ENCODE data around the gene PTPRG.

PTPRG gene

DNA sequence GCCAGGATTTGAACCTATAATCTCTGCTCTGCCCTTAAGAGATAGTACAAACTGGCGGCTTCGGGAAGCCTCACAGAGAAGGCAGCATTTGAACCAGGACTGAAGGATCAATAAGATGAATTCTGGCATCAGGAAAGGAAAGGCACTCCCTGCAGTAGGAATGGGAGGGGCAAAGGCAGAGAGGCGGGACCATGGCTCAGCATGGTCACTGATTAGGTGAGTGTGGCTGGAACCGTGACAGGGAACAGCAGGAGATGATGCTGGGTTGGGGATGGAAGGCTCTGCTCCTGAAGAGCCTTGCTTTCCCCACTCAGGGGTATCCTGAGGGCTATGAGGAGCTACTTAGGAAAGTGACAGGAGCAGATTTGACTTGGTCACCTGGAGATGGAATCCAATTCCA lies 653.5 kb downstream of the PTPRG start:
- no peak overlapping the region for H3K27ac Mint-ChIP-seq
- no peaks in the 10 kb centered on the region for H3K36me3 Mint-ChIP-seq
- H3K27me3 Mint-ChIP-seq, result no peaks in the 10 kb centered on the region
- CTCF ChIA-PET, result no interaction called here
- H3K4me3 Mint-ChIP-seq, result no peak overlapping the region
- no peaks in the 10 kb centered on the region for H3K9me3 Mint-ChIP-seq
- DNase-seq, result no peak
- no peaks in the 10 kb centered on the region for H3K4me1 Mint-ChIP-seq

DNA sequence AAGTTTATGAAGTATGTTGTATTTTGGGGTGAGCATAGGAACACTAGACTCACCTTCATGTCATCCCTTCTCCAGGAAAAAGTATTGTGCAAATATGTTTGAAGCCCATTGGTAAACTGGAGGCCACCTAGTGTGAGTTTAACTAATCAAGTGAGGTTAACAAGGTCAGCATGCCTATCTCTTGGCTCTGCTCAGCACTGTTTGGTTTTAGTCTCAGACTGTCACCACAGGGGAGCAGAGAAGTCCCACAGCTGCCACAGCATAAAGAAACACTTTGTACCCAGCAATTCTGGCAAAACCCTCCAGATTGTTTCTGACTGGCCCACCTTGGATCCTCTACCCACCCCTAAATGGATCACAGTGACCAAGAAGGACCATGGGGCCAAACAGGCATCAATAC lies 659.2 kb downstream of the PTPRG start:
- no peaks in the 10 kb centered on the region for H3K9me3 Mint-ChIP-seq
- no peaks in the 10 kb centered on the region for H3K4me1 Mint-ChIP-seq
- DNase-seq, result no peak
- H3K4me3 Mint-ChIP-seq, result no peak overlapping the region
- CTCF ChIA-PET, result no interaction called here
- H3K27ac Mint-ChIP-seq, result no peak overlapping the region
- H3K27me3 Mint-ChIP-seq, result no peaks in the 10 kb centered on the region
- no peaks in the 10 kb centered on the region for H3K36me3 Mint-ChIP-seq

DNA sequence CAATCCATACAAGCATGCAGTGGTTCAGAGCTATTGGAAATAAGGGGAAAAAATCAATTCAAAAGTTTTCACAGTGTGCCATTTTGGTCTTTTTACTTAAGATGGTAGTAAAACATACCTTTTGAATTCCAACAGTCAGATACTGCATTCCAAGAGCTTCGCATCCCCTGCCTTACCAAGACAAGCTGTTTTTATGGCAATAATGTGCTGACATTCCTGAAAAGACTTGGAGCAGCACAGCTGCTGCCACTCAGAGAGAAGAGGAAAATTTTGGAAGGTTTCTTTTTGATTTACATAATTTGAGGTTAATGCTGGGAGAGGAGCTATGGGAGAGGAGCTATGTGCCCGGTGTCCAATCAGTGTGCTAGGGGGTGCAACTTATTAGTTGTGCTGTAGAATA lies 663.7 kb downstream of the PTPRG start:
- DNase-seq, result no peak

DNA sequence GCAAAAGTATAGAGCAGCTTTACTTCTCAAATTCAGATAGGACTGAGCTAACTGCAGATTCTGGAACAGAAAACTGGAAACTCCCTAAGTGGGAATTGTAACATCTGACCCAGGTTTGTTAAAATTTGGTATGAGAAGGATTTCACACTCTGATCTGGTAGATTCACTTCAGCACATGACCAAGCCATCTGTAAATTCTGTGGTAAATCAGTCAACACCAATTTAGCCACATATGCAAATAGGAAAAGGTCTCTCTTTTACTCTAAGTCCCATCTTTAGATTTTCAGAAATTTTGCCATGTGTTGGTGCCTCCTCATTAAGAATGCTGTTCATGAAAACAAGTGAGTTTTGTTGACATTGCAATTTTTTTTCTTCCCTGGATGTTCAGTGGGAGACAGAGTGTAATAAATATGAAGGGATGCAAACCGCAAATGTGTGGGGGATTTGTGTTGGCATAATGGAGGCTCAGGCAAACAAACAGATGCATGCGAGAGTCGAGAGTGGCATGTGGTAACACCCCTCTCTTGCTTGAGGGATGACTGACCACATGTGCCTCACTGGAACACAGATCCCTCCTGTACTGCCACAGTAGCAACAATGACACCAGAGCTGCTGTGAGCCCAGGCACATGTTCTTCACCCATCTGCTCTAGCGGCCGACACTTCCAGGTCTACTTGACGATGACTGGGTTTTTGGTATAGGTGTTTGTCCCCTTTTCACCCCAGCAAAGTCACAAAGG lies 665.4 kb downstream of the PTPRG start:
- H3K9me3 Mint-ChIP-seq, result no peaks in the 10 kb centered on the region
- no peak overlapping the region for H3K27ac Mint-ChIP-seq
- no peaks in the 10 kb centered on the region for H3K36me3 Mint-ChIP-seq
- DNase-seq, result no peak
- H3K4me3 Mint-ChIP-seq, result no peak overlapping the region
- CTCF ChIA-PET, result no interaction called here
- no peaks in the 10 kb centered on the region for H3K4me1 Mint-ChIP-seq
- H3K27me3 Mint-ChIP-seq, result no peaks in the 10 kb centered on the region

More for the DNA sequence above, 663.7 kb downstream of the PTPRG start:
- no peaks in the 10 kb centered on the region for H3K27me3 Mint-ChIP-seq
- no peaks in the 10 kb centered on the region for H3K36me3 Mint-ChIP-seq
- H3K4me3 Mint-ChIP-seq, result no peak overlapping the region
- CTCF ChIA-PET, result no interaction called here
- no peak overlapping the region for H3K27ac Mint-ChIP-seq
- no peaks in the 10 kb centered on the region for H3K9me3 Mint-ChIP-seq
- no peaks in the 10 kb centered on the region for H3K4me1 Mint-ChIP-seq

DNA sequence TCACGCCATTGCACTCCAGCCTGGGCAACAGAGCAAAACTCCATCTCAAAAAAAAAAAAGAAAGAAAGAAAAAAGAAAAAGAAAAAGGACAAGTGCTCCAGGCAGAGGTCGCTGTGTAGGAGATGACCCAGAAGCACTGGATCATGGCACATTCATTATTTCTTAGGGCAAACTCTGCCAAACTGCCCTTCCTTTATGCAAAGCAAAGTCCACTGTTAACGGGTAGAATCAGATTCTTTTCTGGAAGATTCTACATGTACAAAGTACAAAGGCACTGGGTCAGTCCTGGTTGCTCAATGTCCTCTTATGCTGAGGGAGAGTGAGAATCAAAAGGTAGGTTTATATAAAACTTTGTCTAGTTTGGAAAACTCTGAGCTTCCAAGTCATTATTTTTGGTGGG lies 667.1 kb downstream of the PTPRG start:
- no peaks in the 10 kb centered on the region for H3K9me3 Mint-ChIP-seq
- CTCF ChIA-PET, result no interaction called here
- no peaks in the 10 kb centered on the region for H3K4me1 Mint-ChIP-seq
- no peaks in the 10 kb centered on the region for H3K27me3 Mint-ChIP-seq
- no peak overlapping the region for H3K27ac Mint-ChIP-seq
- no peaks in the 10 kb centered on the region for H3K36me3 Mint-ChIP-seq
- DNase-seq, result no peak
- H3K4me3 Mint-ChIP-seq, result no peak overlapping the region

DNA sequence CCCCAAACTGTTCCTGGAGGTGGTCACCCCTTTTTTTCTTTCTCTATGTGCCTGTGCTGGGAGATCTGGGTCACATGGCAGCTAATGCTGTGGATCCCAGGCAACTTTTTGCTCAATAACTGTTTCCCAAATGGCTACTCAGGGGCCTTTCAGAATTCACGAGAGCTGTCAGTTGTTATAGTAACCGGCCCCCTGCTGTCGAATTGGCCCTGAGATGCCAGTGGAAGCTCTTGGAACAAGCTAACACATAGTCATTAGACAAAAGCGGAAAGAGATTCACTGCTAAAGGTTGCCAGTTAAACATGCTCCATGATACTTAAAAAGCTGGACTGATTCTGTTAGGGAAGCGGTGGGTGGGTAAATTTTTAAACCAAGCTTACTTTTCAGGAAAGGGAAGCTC lies 667.8 kb downstream of the PTPRG start:
- CTCF ChIA-PET, result no interaction called here
- Mint-ChIP-seq H3K9me3 (no peaks in the 10 kb centered on the region), H3K36me3 (no peaks in the 10 kb centered on the region)

DNA sequence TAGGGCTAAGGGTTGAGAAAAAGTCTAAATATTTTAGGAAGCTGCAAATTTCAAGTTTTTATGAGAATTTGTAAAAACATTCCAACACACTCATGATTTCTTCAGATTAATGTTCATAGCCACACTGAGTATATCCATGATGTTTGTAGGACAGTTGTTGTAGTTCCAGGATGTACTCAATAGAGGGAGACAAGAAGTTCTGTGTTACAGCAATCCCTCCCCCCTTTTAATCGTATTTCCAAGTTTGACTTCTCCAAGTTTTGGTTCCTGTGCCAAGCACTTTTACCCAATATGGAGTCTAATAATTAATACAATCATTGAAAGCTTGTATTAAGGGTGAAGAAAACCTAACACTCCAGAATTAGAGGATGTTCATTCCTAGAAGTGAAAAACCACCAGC lies 668.5 kb downstream of the PTPRG start:
- Mint-ChIP-seq H3K27ac (no peak overlapping the region), H3K9me3 (no peaks in the 10 kb centered on the region), H3K27me3 (no peaks in the 10 kb centered on the region), H3K4me1 (no peaks in the 10 kb centered on the region), H3K4me3 (no peak overlapping the region), H3K36me3 (no peaks in the 10 kb centered on the region)
- CTCF ChIA-PET, result no interaction called here
- no peak for DNase-seq

More for the DNA sequence above, 667.8 kb downstream of the PTPRG start:
- Mint-ChIP-seq H3K4me1 (no peaks in the 10 kb centered on the region), H3K27me3 (no peaks in the 10 kb centered on the region), H3K4me3 (no peak overlapping the region), H3K27ac (no peak overlapping the region)
- DNase-seq, result no peak

DNA sequence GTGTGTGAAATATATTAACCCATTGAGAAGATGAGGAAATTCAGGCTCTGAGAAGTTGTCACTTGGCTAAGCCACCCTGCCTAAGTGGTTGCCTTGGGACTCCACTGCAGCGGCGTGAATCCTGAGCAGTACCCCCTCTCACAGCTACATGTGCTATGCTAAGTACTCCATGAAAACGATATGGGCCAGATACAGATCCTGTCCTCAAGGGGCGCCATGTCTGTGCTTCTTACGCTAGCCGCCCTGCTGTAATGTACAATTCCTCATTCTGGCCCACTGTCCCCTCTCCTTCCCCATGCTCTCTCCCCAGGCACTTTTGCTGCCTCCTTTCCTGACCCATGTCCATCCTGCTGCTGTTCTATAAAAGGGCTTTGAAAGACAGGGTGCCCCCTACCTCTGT lies 671.7 kb downstream of the PTPRG start:
- Mint-ChIP-seq H3K4me1 (no peaks in the 10 kb centered on the region), H3K27me3 (no peaks in the 10 kb centered on the region), H3K9me3 (no peaks in the 10 kb centered on the region), H3K4me3 (no peak overlapping the region), H3K27ac (no peak overlapping the region), H3K36me3 (no peaks in the 10 kb centered on the region)
- no peak for DNase-seq
- CTCF ChIA-PET, result no interaction called here

DNA sequence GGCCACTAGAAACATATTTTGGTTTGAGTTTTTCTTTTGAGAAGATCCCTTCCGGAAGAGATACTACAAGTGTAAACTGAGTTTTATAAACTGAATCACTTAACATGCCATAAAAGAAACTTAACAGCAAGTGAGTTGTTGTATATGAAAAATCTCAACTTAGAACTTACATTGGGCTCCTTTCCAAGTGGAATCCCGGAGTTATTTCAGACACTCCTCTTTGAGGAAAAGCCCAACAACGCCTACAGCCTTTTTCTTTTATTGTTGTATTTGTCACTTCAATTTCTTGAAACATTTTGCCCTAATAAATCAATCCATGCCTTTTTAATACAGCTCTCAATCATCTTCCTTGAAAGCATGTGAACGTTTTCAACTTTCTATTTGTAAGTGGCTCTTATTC lies 674.6 kb downstream of the PTPRG start:
- no peaks in the 10 kb centered on the region for H3K9me3 Mint-ChIP-seq

DNA sequence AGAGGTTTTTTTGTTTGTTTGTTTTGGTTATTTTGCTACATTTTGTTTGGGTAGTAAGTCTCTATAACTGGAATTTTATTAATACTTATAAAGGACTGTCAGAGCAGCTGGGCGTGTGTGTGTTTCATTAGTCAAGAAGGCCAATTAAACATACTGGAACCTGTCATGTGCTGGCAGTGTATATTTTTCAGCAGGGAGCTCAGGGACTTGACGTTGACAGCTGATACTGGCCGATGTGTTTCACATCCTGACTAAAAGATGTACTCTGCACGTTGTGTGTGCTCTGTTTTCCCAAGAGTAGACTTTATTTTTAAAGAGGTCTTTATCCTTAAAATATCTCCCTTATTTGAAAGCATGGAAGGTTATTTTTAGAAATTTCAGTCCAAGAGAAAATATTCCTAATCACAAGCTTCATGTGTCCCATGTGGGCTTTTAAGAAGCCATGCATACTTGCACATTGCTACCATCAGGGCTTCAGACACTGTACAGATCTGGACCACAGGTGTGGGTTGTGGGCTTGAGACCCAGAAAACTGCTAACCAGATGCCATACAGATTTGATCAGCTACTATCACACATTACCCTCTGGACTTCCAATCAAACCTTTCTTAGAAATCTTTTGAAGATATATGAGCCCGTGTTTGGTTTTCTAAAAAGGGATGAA lies 676.0 kb downstream of the PTPRG start:
- CTCF ChIA-PET, result no interaction called here
- Mint-ChIP-seq H3K9me3 (no peaks in the 10 kb centered on the region), H3K27me3 (no peaks in the 10 kb centered on the region), H3K4me1 (no peaks in the 10 kb centered on the region), H3K36me3 (no peaks in the 10 kb centered on the region), H3K4me3 (no peak overlapping the region), H3K27ac (no peak overlapping the region)
- DNase-seq, result no peak

More for the DNA sequence above, 674.6 kb downstream of the PTPRG start:
- CTCF ChIA-PET, result no interaction called here
- Mint-ChIP-seq H3K4me1 (no peaks in the 10 kb centered on the region), H3K27ac (no peak overlapping the region), H3K27me3 (no peaks in the 10 kb centered on the region), H3K36me3 (no peaks in the 10 kb centered on the region), H3K4me3 (no peak overlapping the region)
- no peak for DNase-seq

DNA sequence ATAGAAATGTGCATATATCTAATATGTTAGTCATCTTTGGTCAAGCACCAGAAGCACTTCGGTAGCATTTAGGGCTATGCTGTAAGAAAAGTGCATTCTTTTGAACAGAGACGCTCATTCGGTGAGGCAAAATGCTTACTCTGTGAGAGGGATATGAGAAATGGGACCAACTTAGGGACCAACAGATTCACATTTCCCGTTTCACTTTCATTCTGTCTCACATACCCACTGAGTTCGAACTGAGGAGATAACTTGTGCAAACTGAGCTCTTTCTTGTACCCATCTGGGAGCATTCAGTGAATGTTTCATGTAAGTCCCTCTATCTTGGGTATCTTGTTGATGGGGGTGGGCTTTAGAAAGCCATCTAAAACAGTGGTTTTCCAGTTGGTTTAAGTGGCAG lies 676.6 kb downstream of the PTPRG start:
- CTCF ChIA-PET, result no interaction called here
- Mint-ChIP-seq H3K4me1 (no peaks in the 10 kb centered on the region), H3K9me3 (no peaks in the 10 kb centered on the region), H3K4me3 (no peak overlapping the region), H3K36me3 (no peaks in the 10 kb centered on the region), H3K27ac (no peak overlapping the region), H3K27me3 (no peaks in the 10 kb centered on the region)
- no peak for DNase-seq

DNA sequence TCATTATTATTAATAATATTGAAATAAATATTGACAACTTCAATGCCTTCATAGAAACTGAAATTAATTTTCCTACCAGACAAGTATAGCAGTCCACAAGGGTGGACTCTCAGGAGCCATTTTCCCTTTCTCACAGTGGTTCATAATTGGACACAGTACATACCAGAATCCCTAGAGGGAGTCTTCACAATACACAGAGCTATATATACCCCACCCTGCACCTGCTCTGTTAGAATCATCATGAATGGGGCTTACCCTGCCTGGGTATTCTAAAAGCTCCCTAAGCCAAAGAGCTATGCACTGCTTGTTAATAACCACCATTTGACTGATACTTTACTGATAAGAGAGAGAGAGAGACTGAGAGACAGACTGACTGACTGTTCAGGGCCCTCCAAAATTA lies 677.1 kb downstream of the PTPRG start:
- H3K9me3 Mint-ChIP-seq, result no peaks in the 10 kb centered on the region

DNA sequence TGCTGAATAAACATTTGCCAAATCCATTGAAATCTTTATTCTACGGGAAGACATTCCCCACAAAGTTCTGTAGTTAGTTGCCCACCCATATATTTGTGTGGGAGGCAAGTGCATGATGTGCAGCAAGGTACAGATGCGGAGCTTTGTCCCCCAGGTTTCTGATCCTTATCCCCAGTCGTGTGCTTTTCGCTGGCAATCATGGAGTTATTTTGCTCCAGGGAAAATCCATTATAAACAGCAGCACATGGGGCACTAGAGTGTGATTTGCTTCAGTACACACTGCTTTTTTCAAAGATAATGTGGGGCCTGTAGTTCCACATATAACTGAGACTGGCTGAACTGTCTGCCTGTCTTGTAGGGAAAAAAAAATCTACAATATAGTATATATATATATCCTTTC lies 679.9 kb downstream of the PTPRG start:
- DNase-seq, result no peak
- no peak overlapping the region for H3K4me3 Mint-ChIP-seq
- no peak overlapping the region for H3K27ac Mint-ChIP-seq
- H3K36me3 Mint-ChIP-seq, result no peaks in the 10 kb centered on the region
- H3K27me3 Mint-ChIP-seq, result no peaks in the 10 kb centered on the region
- H3K9me3 Mint-ChIP-seq, result no peaks in the 10 kb centered on the region
- CTCF ChIA-PET, result no interaction called here
- no peaks in the 10 kb centered on the region for H3K4me1 Mint-ChIP-seq

More for the DNA sequence above, 677.1 kb downstream of the PTPRG start:
- Mint-ChIP-seq H3K36me3 (no peaks in the 10 kb centered on the region), H3K27me3 (no peaks in the 10 kb centered on the region), H3K27ac (no peak overlapping the region), H3K4me3 (no peak overlapping the region), H3K4me1 (no peaks in the 10 kb centered on the region)
- no peak for DNase-seq
- CTCF ChIA-PET, result no interaction called here

DNA sequence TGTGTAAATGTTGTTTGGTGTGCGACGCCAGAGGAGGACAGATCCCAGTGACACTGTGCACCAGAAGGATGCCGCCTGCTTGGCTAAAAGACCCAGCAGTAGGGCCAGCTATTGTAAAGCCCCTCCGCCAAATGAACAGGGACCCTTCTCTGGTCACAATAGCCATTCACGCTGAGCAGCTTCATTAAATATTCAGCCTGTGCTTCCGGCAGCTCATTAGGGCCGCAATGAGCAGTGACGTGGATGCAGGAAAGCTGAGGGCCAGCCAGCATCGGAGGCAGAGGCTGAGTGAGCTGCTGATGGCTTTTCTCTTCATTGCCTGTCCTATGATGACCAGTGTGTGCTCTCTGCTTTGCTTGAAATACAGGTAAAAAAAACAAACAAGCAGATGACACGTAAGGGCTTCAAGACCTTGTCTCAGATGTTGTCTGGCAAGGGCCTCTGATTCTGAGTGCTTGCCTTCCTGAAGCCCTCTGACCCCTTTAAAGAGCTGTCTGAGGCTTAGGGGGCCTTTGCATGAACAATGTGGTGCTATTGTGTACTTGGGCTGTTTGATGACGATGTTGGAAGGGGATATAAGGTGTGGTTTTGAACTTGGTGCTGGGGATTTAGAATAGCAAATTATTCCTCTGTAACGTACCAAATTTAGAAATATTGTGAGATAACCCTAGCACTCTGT lies 681.6 kb downstream of the PTPRG start:
- H3K4me1 Mint-ChIP-seq, result no peaks in the 10 kb centered on the region
- no peaks in the 10 kb centered on the region for H3K36me3 Mint-ChIP-seq
- no peak for DNase-seq
- H3K9me3 Mint-ChIP-seq, result no peaks in the 10 kb centered on the region
- H3K27ac Mint-ChIP-seq, result no peak overlapping the region
- CTCF ChIA-PET, result interaction anchor here (0.5 kb wide), 1 partner anchor 1576 kb away, joined by 4 read pairs; no protein-coding TSS in a partner anchor
- H3K4me3 Mint-ChIP-seq, result no peak overlapping the region
- H3K27me3 Mint-ChIP-seq, result no peaks in the 10 kb centered on the region

DNA sequence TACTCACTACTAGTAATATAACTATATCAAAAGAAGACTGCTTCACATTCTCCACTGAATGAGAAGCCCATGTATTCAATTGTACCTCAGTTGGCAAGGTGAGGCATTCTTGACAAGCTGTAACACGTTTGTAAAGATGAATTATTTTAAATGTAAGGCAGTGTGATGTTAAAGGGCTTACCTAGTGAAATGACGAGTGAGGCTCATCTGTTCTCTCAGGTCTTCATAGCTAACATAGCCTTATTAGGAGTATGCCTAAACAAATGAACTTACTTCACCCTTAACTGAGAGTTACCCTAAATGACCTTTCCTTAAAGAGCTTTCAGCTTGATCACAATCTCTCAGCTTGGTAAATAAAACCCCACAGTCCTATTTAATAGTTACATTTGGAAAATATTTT lies 684.7 kb downstream of the PTPRG start:
- Mint-ChIP-seq H3K27me3 (peaks cover 5% of the 10 kb centered on the region), H3K36me3 (no peaks in the 10 kb centered on the region), H3K4me3 (no peak overlapping the region), H3K9me3 (no peaks in the 10 kb centered on the region), H3K4me1 (no peaks in the 10 kb centered on the region), H3K27ac (no peak overlapping the region)
- CTCF ChIA-PET, result no interaction called here
- DNase-seq, result no peak
